Esophagus muscularis mucosa (tissue), 2 donors: ENCODE results near the gene ERVV-1.
"Not testable (repeated sequence)": the region's sequence is repeated elsewhere in the genome, so short reads cannot be mapped to it uniquely, and the experiment has no call there.

Source experiments
- POLR2A ChIP-seq: fragments of 450-650 bp; IDR thresholded peaks from one replicate; pipeline ENCODE4 v1.6.1; 2017; ENCODE audit warnings: antibody characterized with exemption, moderate library complexity, mild to moderate bottlenecking, low read depth
- POLR2AphosphoS5 ChIP-seq, 2 donors: sonication (generic); formaldehyde crosslinking; IDR thresholded peaks; one replicate each; pipeline ENCODE4 v1.6.1; 2017; ENCODE audit warnings: antibody characterized with exemption in 2 of 2

DNA sequence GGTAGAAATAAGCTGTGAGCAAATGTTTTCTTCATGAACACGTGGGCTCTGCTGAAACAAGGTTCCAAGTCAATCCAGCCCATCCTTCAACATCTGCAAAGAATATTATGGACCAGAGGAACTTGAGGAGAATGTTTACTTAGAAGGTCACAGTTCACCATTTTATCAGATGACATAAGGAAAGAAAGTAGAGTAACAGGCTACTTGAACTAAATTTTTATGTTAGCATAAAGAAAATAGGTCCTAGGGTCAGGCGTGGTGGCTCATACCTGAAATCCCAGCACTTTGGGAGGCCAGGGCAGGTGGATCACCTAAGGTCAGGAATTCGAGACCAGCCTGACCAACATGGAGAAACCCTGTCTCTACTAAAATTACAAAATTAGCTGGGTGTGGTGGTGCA is 30.6 kb upstream of the ERVV-1 start:
- TF ChIP-seq POLR2A; POLR2AphosphoS5 (IDR thresholded peaks at IDR 0.05): not testable (repeated sequence)
